Measurements from ENCODE around the gene ELOVL4.

The ELOVL4 gene

DNA sequence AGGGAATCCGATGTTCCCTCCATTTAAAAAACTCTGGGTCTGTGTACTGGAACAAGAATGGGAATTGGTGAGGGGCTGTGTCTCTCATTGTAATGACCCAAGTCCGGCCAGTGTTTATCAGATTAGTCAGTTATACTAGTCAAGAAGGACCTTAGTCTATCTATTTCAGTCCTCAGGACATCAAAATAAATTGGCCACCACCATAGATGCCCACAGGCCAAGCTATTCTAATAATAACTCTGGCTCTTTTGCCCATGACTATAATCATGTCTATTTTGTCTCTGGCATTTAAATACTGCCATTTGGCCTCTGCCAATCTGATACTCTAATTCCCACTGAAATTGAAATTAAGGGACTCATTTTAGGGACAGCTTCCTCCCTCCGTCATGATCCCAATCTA is 37.8 kb downstream of the ELOVL4 start:
- no peak for DNase-seq

DNA sequence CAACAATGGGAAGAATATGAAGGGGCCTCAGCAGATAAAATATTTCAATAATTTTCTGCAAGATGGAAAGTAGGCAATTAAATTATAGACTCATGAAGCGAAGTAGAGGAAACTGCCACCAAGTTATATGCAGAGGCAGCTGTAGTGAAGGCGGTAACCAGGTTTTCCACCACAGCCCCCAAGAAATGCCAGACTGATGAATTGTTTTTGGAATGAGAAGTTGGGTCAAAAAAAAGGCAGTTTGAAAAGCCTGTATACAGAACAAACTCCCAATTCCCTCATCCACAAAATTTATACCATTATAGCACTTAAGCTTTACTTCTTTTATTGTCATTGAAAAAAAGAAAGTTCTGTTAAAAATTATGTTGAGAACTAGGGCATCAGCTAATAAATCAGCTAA is 45.3 kb downstream of the ELOVL4 start:
- no peak for DNase-seq

DNA sequence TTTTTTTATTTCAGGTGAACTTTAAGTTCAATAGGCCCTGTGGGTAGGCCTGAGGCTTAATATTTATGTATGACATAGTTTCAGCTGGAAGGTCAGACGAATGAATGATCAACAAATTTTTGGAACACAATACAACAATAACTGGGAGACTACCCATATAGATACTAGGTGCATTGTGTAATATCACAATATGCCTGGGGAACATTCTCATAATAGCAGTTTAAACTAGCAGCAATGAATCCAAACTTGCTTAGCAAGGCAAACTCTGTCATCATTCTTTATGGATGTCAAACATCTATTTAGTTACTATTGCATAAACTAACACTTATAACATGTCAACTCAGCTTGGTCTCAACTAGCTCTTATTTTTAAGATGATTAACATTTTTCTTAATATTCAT is 49.3 kb downstream of the ELOVL4 start:
- DNase-seq: no peak

DNA sequence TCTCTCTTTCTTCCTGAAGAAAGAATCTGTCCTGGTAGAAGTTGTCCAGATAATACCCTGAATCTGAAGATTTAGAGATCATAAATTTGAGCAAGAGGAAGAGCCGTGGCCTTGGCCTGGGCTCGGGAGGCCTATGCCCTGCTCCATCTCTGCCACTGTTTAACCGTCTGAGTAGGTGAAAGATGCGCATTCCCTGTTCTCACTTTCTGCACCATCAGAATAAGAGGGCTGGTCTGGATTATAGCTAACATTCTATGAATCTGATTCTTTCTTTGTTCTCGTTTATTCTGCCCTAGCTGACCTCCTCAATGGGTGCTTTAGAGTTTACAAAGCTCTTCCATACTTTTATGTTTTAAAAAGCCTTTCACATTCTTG is 51.3 kb downstream of the ELOVL4 start:
- DNase-seq: no peak

DNA sequence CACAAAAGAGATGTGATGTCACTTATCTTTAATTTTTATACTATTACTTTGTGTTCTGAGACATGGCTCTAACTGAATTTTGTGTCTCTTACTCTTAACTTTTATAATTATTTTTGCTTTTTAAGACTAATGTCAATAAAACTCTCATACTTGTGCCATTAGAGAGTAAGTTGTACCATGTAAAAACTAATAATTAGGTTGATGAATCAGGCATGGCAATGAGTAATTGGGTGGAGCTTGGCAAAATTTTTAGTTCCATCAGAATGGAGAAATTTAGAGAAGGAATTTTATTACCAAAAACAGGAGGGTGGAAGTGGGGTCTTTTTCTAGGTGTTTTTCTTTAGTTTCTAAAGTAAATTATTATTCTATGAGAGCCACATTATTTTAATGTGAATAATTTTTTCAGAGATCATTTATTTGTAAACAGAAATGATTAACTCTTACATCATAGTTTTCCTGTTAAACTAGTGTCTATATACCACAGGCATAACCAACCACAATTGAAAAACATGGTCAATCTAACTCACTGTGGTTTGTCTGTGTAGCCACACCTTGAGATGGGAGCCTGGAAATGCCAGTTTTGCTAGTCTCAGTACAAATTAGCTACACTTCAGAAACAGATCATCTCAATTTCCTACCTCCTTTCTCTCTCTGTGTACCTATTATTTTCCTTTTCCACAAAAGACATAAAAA is 51.8 kb downstream of the ELOVL4 start:
- no peak for DNase-seq

DNA sequence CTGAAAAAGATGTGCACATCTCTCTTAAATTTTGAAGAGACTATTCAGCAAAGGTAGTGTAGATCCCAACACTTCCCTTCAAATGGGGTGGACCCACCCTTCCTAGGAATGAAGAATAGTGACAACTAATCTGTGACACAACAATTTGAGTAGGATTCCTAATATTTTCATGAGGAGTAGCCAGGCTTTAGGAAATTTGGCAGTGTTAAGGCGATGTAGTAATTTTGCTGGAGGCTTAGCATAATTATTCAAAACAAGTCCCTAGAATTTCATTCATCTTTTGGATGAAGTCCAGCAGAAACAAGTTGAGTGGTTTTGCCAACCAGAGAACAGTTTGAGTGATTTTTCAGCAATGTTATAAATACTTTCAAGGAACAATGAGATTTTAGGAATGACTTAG is 52.4 kb downstream of the ELOVL4 start:
- no peak for DNase-seq

DNA sequence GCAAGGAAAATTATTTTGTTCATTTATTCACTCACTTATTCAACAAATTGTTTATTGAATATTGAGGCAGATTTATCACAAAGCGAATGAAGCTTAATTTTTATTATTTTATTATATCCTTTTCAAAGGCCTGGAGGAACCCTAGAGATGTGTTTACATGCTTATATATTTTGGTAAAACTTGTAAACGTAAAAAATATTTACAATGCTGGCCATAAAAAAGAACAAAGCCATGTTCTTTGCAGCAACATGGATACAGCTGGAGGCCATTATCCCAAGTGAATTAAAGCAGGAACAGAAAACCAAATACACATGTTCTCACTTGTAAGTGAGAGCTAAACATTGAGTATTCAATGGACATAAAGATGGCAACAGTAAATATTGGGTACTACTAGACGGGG is 58.8 kb downstream of the ELOVL4 start:
- DNase-seq: no peak

DNA sequence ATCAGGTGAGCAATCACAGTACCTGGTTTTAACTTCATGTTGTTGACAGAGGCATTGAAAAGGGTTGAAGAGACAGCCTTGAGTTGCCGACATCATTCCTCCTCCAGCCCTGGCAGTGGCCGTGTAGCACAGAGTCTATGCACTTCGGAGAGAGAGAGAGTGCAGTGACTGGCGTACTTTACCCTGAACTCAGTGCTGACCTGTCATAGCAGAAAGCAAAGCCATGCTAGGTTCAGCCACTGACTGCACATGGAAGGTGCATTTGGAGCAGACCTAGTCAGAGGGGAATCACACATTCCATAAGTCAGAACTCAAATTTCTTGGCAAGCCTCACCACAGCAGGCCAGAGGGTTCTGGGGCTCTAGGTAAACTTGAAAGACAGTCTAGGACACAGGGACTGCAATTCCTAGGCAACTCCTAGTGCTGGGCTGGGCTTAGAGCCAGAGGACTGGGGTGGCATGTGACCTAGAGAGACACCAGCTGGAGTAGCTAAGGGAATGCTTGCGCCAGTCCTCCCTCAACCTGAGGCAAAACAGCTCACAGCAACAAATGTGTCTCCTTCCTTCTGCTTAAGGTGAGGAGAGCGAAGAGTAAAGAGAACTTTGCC is 69.1 kb downstream of the ELOVL4 start:
- no peak for DNase-seq

DNA sequence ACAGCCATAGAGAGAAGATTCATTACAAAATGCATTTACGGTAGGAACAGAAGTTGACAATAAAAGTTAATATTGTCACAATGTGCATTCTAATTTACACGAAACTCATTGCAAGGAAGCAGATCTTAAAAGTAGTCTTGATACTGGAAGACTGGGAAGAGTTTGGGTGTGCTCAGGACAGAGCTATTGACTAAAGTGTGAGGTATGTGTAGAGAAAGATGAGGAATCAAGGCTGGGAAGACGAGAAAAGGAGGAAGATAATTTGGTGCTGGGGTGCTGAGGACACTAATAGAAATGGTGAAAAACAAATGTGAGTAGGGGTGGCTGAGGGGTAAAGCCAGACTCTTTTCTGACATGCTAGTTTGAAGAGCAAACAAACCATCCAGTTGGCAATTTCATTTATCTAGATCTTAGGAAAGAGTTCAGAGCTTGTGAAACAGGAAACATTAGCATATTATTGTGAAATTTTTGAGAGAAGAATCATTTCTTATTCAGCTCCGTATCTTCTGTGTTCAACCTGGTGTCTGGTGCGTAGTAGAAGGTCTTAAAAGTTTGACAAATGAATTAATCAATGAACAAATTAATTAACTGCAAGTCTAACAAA is 72.7 kb downstream of the ELOVL4 start:
- peak; percentile 17 to 69 (median 56) for DNase-seq

DNA sequence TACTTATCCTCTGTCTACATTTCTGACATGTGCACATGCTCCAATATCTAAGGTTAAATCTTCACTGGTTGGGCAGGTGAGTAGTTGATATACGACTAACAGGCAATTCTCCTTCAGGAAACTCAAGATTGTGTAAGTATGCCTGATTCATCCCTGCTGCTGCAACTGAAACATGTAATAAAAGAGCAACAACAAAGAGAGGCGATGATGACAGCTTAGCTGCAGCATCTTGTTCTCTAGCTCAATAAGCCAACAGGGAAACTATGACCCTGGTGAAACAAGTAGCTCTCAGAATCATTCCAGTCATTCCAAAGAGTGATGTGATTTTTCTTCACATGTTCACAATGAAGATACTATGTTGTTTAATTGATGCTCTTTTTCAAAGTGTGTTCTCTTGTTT is 74.4 kb downstream of the ELOVL4 start:
- DNase-seq: peak; percentile 13 to 33 (median 21)

DNA sequence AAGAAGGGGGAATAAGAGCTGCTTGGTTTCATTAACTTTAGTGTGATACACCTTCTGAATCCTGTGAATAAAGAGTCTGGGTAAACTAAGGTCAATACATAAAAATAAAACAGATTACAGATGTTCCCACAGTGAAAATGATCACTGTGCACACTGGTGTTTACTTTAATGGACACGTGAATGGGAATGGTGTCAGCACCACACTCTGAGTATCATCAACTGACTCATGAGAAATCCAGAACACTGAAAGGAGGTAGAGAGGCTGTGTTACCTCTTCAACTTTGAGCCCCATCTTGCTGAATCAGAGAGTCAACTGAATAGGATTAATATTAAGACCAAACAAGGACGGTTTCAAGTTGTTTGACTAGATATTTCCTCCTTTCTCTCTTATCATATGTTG is 75.0 kb downstream of the ELOVL4 start:
- no peak for DNase-seq

DNA sequence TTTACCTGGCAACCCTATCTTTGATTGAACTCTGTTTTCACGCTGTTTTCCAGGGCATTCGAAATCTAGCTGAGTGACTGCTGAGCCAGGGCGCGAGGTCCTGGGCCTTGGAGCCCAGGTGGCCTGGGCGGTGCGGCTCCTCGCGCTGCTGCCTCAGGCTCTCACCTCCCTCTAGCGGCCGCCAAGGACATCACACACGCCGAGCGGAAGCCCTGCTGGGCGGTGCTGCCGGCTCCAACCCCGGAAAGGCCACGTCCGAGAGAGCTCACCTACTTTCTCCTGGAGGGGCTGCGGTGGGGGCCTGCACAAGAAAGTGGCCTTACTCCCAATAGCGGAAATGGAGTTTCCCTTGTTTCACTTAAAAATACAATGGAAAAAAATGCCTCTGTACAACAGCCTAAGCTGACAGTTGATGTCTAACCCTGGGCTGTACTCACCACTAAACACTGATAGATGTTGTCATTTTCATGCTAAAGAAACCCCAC is 77.7 kb downstream of the ELOVL4 start:
- DNase-seq: peak; percentile 77 to 89 (median 87)

DNA sequence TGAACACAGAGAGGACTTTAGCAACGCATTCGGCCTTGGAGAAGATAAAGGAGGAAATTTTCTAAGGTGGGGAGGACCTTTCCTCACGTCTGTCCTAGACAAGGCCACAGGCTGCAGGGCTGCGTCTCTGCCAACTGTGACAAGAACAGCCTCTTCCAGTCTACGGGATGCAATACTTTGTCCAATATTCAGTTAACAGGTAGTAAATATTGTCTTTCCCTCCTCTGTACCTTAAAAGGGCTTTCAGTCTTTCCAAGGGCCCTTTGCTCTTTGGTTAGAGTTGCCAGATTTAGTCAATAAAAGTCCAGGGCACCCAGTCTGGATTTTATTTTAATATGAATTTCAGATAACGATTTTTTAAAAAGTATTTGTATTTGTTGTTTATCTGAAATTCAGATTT is 78.2 kb downstream of the ELOVL4 start:
- DNase-seq: no peak

DNA sequence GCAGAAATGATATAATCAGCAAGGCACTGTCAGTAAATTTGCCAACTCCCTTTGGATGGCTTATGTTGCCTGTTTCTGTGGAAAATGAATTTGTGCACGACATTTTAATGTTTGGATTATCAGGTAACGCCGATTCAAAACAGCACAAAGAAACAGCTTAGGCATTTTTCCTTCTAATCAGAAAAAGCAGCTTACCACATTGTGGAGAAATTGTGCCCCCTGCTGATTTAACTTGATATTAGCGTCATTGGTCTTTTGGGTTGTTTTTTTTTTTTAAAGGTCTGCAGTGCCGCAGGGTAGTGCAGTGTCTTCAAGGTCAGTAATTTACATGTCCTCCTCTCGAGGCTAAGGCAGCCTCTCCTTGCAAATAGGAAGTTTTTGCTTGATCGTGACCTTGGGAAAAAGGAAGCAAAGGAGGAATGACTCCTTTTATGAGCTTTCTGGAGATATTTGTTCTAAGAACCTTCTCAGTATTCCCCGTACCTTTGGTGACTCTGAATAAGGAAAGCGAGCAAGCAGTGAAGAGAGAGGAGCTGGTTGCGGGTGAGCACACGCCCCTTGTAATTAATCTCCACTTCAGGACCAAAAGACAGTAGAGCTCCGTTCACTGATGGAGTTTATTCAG is 79.1 kb downstream of the ELOVL4 start:
- peak; percentile 75 to 85 (median 76) for DNase-seq

All from suppressor macrophage treated with lipopolysaccharide for 1 hour (primary cell).